Loucy (cell line): ENCODE data around the gene ALDH4A1.

Experiments
- CTCF ChIP-seq: fragments of 200-600 bp; sonication (generic); conservative IDR thresholded peaks from 2 replicates; pipeline ENCODE4 v1.5.1; 2014; ENCODE audit warnings: mild to moderate bottlenecking, antibody characterized with exemption, low read length
- EZH2phosphoT487 ChIP-seq: fragments of 200-600 bp; IDR thresholded peaks from 2 replicates; pipeline ENCODE4 v1.6.1; 2018; ENCODE audit warnings: antibody characterized with exemption, mild to moderate bottlenecking, moderate library complexity, borderline replicate concordance

GRCh38 chr1:18938707-18939070, 36.3 kb upstream of the ALDH4A1 start:
- TF ChIP-seq CTCF (no peak), EZH2phosphoT487 (no peak)
